ENCODE measurements around the gene ECI1.

GRCh38 chr16:2237102-2237482 is 14.3 kb downstream of the ECI1 start:
- TF ChIP-seq, protein P1, sequence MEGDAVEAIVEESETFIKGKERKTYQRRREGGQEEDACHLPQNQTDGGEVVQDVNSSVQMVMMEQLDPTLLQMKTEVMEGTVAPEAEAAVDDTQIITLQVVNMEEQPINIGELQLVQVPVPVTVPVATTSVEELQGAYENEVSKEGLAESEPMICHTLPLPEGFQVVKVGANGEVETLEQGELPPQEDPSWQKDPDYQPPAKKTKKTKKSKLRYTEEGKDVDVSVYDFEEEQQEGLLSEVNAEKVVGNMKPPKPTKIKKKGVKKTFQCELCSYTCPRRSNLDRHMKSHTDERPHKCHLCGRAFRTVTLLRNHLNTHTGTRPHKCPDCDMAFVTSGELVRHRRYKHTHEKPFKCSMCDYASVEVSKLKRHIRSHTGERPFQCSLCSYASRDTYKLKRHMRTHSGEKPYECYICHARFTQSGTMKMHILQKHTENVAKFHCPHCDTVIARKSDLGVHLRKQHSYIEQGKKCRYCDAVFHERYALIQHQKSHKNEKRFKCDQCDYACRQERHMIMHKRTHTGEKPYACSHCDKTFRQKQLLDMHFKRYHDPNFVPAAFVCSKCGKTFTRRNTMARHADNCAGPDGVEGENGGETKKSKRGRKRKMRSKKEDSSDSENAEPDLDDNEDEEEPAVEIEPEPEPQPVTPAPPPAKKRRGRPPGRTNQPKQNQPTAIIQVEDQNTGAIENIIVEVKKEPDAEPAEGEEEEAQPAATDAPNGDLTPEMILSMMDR (conservative IDR thresholded peaks at IDR 0.05) = no peak
- no peak for TF ChIP-seq ZFX (IDR thresholded peaks at IDR 0.05)
